Measurements from ENCODE around the gene TMEM238L. TPM values are rescaled to one million over a fixed set of nuclear protein-coding genes. Genes with fewer than 3 reads are reported as not detected.

Gene TMEM238L
- total and polyA plus RNA-seq, 2 donors (not counting 3 experiments of a cell fraction or from before 2014, with no cell fraction given), result not detected

DNA sequence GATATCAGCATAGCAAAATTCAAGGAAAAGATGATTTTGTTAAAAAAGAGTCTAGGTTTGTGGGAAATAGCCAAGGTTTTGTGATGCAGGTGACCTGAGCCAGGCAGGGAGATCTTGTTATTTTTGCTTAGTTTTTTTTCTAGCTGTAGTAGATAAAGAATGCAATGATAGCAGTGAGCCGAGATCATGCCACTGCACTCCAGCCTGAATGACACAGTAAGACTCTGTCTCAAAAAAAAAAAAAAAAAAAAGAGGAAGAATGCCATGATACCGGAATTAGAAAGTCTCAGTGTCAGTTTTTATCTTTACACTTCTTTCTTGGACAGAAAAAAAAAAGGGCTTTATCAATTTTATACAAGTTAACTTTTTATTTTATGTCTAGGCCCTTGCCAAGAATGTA is 27.5 kb downstream of the TMEM238L start:
- Histone ChIP-seq H2AFZ (ENCODE audit: low read depth, low read length) (no peak overlapping the region), H4K20me1 (replicated peaks; ENCODE audit: control insufficient read depth, extremely low read depth, insufficient read depth, low read length) (no peaks in the 10 kb centered on the region), H3K36me3 (ENCODE audit: control insufficient read depth in 2 of 2, extremely low read depth in 1 of 2, insufficient read depth in 2 of 2, low read length in 2 of 2) (no peaks in the 10 kb centered on the region), H3K4me3 (replicated peaks in 1 of 3; ENCODE audit: insufficient read depth in 1 of 3, low read depth in 1 of 3, low read length in 3 of 3) (no peak overlapping the region), H3K4me2 (ENCODE audit: insufficient read depth, low read length) (no peak overlapping the region), H3K27me3 (ENCODE audit: control insufficient read depth in 2 of 2, insufficient read depth in 2 of 2, low read length in 2 of 2) (no peaks in the 10 kb centered on the region), H3K27ac (ENCODE audit: insufficient read depth, low read depth, low read length) (no peak overlapping the region), H3K9me3 (replicated peaks; ENCODE audit: control insufficient read depth, insufficient read depth, low read length) (no peaks in the 10 kb centered on the region), H3K4me1 (ENCODE audit: control insufficient read depth, extremely low read depth, insufficient read depth, low read length) (no peaks in the 10 kb centered on the region), H3K79me2 (ENCODE audit: control insufficient read depth, insufficient read depth, low read length) (no peaks in the 10 kb centered on the region), H3K9me1 (replicated peaks; ENCODE audit: control insufficient read depth, extremely low read depth, insufficient read depth, low read length) (no peaks in the 10 kb centered on the region), H3K9ac (replicated peaks; ENCODE audit: extremely low read depth, insufficient read depth, low read length) (no peak overlapping the region)
- BruUV-seq (replicated peaks), result no TSS peak
- POLR2A ChIA-PET, result no interaction called here
- CTCF ChIA-PET, result no interaction called here
- FAIRE-seq (no peak), DNase-seq (ENCODE audit: low read depth, low spot score) (no peak)
- intact Hi-C loops (cut with micrococcal nuclease) (no loop called here), dilution Hi-C loops (cut with MboI; ENCODE audit: extremely low pct_ligation_motif_present, low sequenced_read_pairs) (no loop called here)
- TF ChIP-seq EZH2 (IDR thresholded peaks at IDR 0.05; ENCODE audit: borderline replicate concordance, low read depth, low read length, severe bottlenecking) (no peak), MYC (IDR thresholded peaks at IDR 0.05; ENCODE audit: low read depth, low read length) (no peak), FOS (IDR thresholded peaks at IDR 0.05; ENCODE audit: borderline replicate concordance, insufficient read depth, low read length) (no peak), POLR2AphosphoS5 (IDR thresholded peaks at IDR 0.05; ENCODE audit: insufficient read depth, low read depth, low read length) (no peak), POLR2A (IDR thresholded peaks at IDR 0.05; ENCODE audit: low read depth, low read length) (no peak), GATA2 (IDR thresholded peaks at IDR 0.05; ENCODE audit: insufficient read depth, insufficient read length, low read depth, low read length) (no peak), CTCF (IDR thresholded peaks at IDR 0.05; ENCODE audit: extremely low read depth in 1 of 2, insufficient read depth in 1 of 2, low read depth in 1 of 2, low read length in 2 of 2) (no peak), MAX (IDR thresholded peaks at IDR 0.05; ENCODE audit: insufficient read depth, insufficient read length) (no peak), JUN (IDR thresholded peaks at IDR 0.05; ENCODE audit: borderline replicate concordance, insufficient read depth, insufficient read length, low read depth) (no peak)

All from endothelial cell of umbilical vein (primary cell).